Kidney (tissue), 14 donors: ENCODE results near the gene VANGL1. TPM values are rescaled to one million over a fixed set of nuclear protein-coding genes. Genes with fewer than 3 reads are reported as not detected.

Source experiments
- DNase-seq, 5 donors: peaks; one replicate each; pipeline ENCODE4 v3.0.0-alpha.2; 2013 to 2020
- FAIRE-seq: peaks from 2 replicates; lab custom pipeline; 2012; peaks lifted over from hg19 to GRCh38; lab: Jason Lieb, UNC
- H3K27ac ChIP-seq, 2 donors: one replicate each; pipeline ENCODE4 v1.7.0; 2013; ENCODE audit warnings: low read depth in 2 of 2, low read length in 2 of 2, inconsistent platforms in 1 of 2
- H3K27me3 ChIP-seq: one replicate; pipeline ENCODE4 v1.7.1; 2013; ENCODE audit warnings: low read length, inconsistent platforms; ENCODE audit not compliant: control insufficient read depth, insufficient read depth
- H3K36me3 ChIP-seq, 3 donors: one replicate each; pipeline versions ENCODE4 v1.7.0 to v1.7.1; 2013; ENCODE audit warnings: low read length in 3 of 3, control low read depth in 1 of 3, inconsistent platforms in 1 of 3; ENCODE audit not compliant: insufficient read depth in 3 of 3, control insufficient read depth in 2 of 3
- H3K4me1 ChIP-seq, 3 donors: one replicate each; pipeline versions ENCODE4 v1.7.0 to v1.7.1; 2013; ENCODE audit warnings: low read length in 3 of 3, inconsistent platforms in 1 of 3, low read depth in 1 of 3; ENCODE audit not compliant: control insufficient read depth in 2 of 3, insufficient read depth in 2 of 3
- H3K4me3 ChIP-seq, 3 donors: one replicate each; pipeline versions ENCODE4 v1.7.0 to v1.8.1; 2013; ENCODE audit warnings: low read length in 3 of 3, control low read depth in 1 of 3, inconsistent platforms in 1 of 3
- H3K9ac ChIP-seq, 3 donors: one replicate each; pipeline versions ENCODE4 v1.7.0 to v1.7.1; 2013; ENCODE audit warnings: low read length in 3 of 3, control low read depth in 1 of 3, inconsistent platforms in 1 of 3
- H3K9me3 ChIP-seq, 3 donors: one replicate each; pipeline versions ENCODE4 v1.7.0 to v1.7.1; 2013; ENCODE audit warnings: low read length in 3 of 3, control low read depth in 1 of 3, inconsistent platforms in 1 of 3; ENCODE audit not compliant: control insufficient read depth in 2 of 3, insufficient read depth in 1 of 3
- CTCF ChIP-seq: IDR thresholded peaks from 3 replicates; pipeline ENCODE4 v1.5.1; 2012; ENCODE audit warnings: mild to moderate bottlenecking, moderate library complexity, borderline replicate concordance; ENCODE audit not compliant: insufficient read depth; ENCODE audit errors: extremely low read depth
- intact Hi-C: fragments of 100-400 bp; cut with DNase I; formaldehyde crosslinking; loops from one replicate; pipeline ENCODE4 v1.11.1; 2022
- polyA plus RNA-seq: library from polyadenylated mRNA; stranded (reverse); fragments of 350-450 nt; fragmentation: Illumina TruSeq; extraction: RNeasy Lipid Tissue Mini Kit (QIAGEN cat#74804); gene quantifications from one replicate; pipeline ENCODE4 v1.2.3, GENCODE V29; 2014; ENCODE audit warnings: low read depth, low replicate concordance; ENCODE audit not compliant: insufficient read depth
- total RNA-seq: library from RNA; stranded (reverse); fragmentation: NEBNext Ultra II Directional; extraction: Animal tissue kit (Norgen Biotek cat#: 25700); gene quantifications from one replicate; pipeline ENCODE4 v1.2.1, GENCODE V29; 2021
- donor health status: control.
- donor health status: control.
- donor health status: control.
- donor health status: control.
- donor health status: control.
- donor health status: DM: yes; HTN: yes; CAD: no.
- donor health status: Normal renal cell carcinoma (clear cell type).

The VANGL1 gene
- total and polyA plus RNA-seq, 2 donors from 2014 or later = 2.7 to 12.3 TPM

DNA sequence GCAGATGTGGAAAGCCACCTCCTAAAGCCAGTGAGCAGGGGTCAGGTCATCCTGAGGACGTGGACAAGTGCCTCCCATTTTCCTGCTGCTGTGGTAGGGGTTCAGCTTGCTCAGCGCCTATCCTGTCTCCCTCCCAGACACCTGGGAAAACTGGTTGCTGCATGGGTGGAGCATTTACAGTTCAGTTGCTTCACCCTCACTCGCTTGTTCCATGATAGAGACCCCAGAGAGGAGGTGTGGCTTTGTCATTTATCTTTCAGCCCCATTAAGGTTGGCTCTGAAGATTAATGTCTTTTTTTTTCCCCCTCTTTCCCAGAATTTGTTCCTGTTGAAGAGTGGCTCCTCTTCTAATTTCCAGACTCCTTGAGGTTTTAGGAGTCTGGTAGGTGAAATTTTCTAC, 9.2 kb downstream of the VANGL1 start:
- DNase-seq = no peak
- TF ChIP-seq CTCF = no peak
- Histone ChIP-seq H3K9ac (no peak overlapping the region), H3K4me1 (peaks cover 0 to 16% (median 3%) of the 10 kb centered on the region in 3 donors), H3K36me3 (peaks cover 0 to 6% (median 4%) of the 10 kb centered on the region in 3 donors), H3K27ac (no peak overlapping the region), H3K27me3 (no peaks in the 10 kb centered on the region), H3K4me3 (no peak overlapping the region), H3K9me3 (no peaks in the 10 kb centered on the region)
- intact Hi-C loops = no loop called here
- no peak for FAIRE-seq

GRCh38 chr1:115651391-115651790, 9.6 kb downstream of the VANGL1 start:
- H3K9me3 ChIP-seq = no peaks in the 10 kb centered on the region
- DNase-seq = no peak
- H3K9ac ChIP-seq = no peak overlapping the region
- H3K4me3 ChIP-seq = no peak overlapping the region
- H3K36me3 ChIP-seq = peaks cover 0 to 6% (median 4%) of the 10 kb centered on the region in 3 donors
- no peak for FAIRE-seq
- H3K27me3 ChIP-seq = no peaks in the 10 kb centered on the region
- TF ChIP-seq CTCF = no peak
- intact Hi-C loops = no loop called here
- H3K4me1 ChIP-seq = peaks cover 0 to 18% (median 3%) of the 10 kb centered on the region in 3 donors
- H3K27ac ChIP-seq = no peak overlapping the region

- Histone ChIP-seq H3K27ac (no peak overlapping the region), H3K4me3 (no peak overlapping the region), H3K4me1 (peaks cover 0 to 27% (median 3%) of the 10 kb centered on the region in 3 donors), H3K9ac (no peak overlapping the region), H3K36me3 (peaks cover 0 to 6% (median 4%) of the 10 kb centered on the region in 3 donors), H3K27me3 (no peaks in the 10 kb centered on the region), H3K9me3 (no peaks in the 10 kb centered on the region)
- FAIRE-seq (no peak), DNase-seq (no peak)
- no peak for TF ChIP-seq CTCF
- intact Hi-C loops = no loop called here
Observed at GRCh38 chr1:115652236-115652788, 10.5 kb downstream of the VANGL1 start.

GRCh38 chr1:115654125-115654524, 12.4 kb downstream of the VANGL1 start:
- H3K9me3 ChIP-seq = no peaks in the 10 kb centered on the region
- peaks cover 0 to 6% (median 4%) of the 10 kb centered on the region in 3 donors for H3K36me3 ChIP-seq
- no peak for TF ChIP-seq CTCF
- peaks cover 0 to 30% (median 3%) of the 10 kb centered on the region in 3 donors for H3K4me1 ChIP-seq
- no peak overlapping the region for H3K9ac ChIP-seq
- no peak for FAIRE-seq
- intact Hi-C loops = no loop called here
- no peak overlapping the region for H3K4me3 ChIP-seq
- H3K27me3 ChIP-seq = no peaks in the 10 kb centered on the region
- DNase-seq = no peak
- no peak overlapping the region for H3K27ac ChIP-seq
